GM19468 (cell line): ENCODE data around the gene CUX1.
"Not testable (repeated sequence)": the region's sequence is repeated elsewhere in the genome, so short reads cannot be mapped to it uniquely, and the experiment has no call there.

Experiments
- ATAC-seq: cut with Tn5 transposase; IDR thresholded peaks from one replicate; pipeline ENCODE4 v1.9.1; 2021; ENCODE audit warnings: mild to moderate bottlenecking, moderate library complexity, moderate number of reproducible peaks; ENCODE audit not compliant: unreplicated experiment; ENCODE audit errors: extremely low read depth

Gene CUX1

GRCh38 chr7:101929911-101930310 is 112.5 kb downstream of the CUX1 start:
- not testable (repeated sequence) for ATAC-seq

- no peak for ATAC-seq
Observed at GRCh38 chr7:101932083-101932482, 114.7 kb downstream of the CUX1 start.

GRCh38 chr7:101933028-101933427 is 115.6 kb downstream of the CUX1 start:
- ATAC-seq = no peak

- ATAC-seq = no peak
Observed at GRCh38 chr7:101933688-101934121, 116.3 kb downstream of the CUX1 start.

- ATAC-seq = no peak
Observed at GRCh38 chr7:101934618-101935017, 117.2 kb downstream of the CUX1 start.

- ATAC-seq = no peak
Observed at GRCh38 chr7:101935521-101936141, 118.2 kb downstream of the CUX1 start.

- no peak for ATAC-seq
Observed at GRCh38 chr7:101936223-101936610, 118.8 kb downstream of the CUX1 start.

GRCh38 chr7:101936611-101937231 is 119.3 kb downstream of the CUX1 start:
- no peak for ATAC-seq

- ATAC-seq = no peak
Observed at GRCh38 chr7:101937717-101938514, 120.5 kb downstream of the CUX1 start.

- no peak for ATAC-seq
Observed at GRCh38 chr7:101939136-101939695, 121.8 kb downstream of the CUX1 start.

- no peak for ATAC-seq
Observed at GRCh38 chr7:101940151-101940550, 122.7 kb downstream of the CUX1 start.

GRCh38 chr7:101940830-101941229 is 123.4 kb downstream of the CUX1 start:
- no peak for ATAC-seq

- ATAC-seq = no peak
Observed at GRCh38 chr7:101941481-101942383, 124.3 kb downstream of the CUX1 start.

- ATAC-seq = no peak
Observed at GRCh38 chr7:101942603-101943210, 125.3 kb downstream of the CUX1 start.

GRCh38 chr7:101943306-101943705 is 125.9 kb downstream of the CUX1 start:
- no peak for ATAC-seq

GRCh38 chr7:101943889-101944600 is 126.6 kb downstream of the CUX1 start:
- ATAC-seq = no peak

GRCh38 chr7:101944611-101945010 is 127.2 kb downstream of the CUX1 start:
- no peak for ATAC-seq

- ATAC-seq = no peak
Observed at GRCh38 chr7:101945034-101945758, 127.8 kb downstream of the CUX1 start.
